ENCODE data around the gene PTPRD. TPM values are rescaled to one million over a fixed set of nuclear protein-coding genes. Genes with fewer than 3 reads are reported as not detected.

The PTPRD gene
- total RNA-seq, 2 experiments from 2014 or later: not detected

- POLR2A ChIA-PET: no interaction called here
- ATAC-seq: no peak
- H3K27me3 Mint-ChIP-seq: no peaks in the 10 kb centered on the region
- no peak overlapping the region for H3K4me3 Mint-ChIP-seq
- no peak for DNase-seq
- H3K9me3 Mint-ChIP-seq (ENCODE audit: low read depth): no peaks in the 10 kb centered on the region
- intact Hi-C loops (cut with DNase I, micrococcal nuclease): no loop called here
- CTCF ChIA-PET: no interaction called here
- no peaks in the 10 kb centered on the region for H3K4me1 Mint-ChIP-seq
- H3K27ac Mint-ChIP-seq: no peak overlapping the region
- H3K36me3 Mint-ChIP-seq (ENCODE audit: low read depth): no peaks in the 10 kb centered on the region
These were observed 571.0 kb downstream of the PTPRD start for GRCh38 chr9:10041726-10042229.

GRCh38 chr9:10036095-10036494, 576.7 kb downstream of the PTPRD start:
- no peaks in the 10 kb centered on the region for H3K4me1 Mint-ChIP-seq
- ChIA-PET CTCF (no interaction called here), POLR2A (no interaction called here)
- ATAC-seq: no peak
- H3K27me3 Mint-ChIP-seq: no peaks in the 10 kb centered on the region
- H3K27ac Mint-ChIP-seq: no peak overlapping the region
- no peak overlapping the region for H3K4me3 Mint-ChIP-seq
- no peaks in the 10 kb centered on the region for H3K9me3 Mint-ChIP-seq (ENCODE audit: low read depth)
- intact Hi-C loops (cut with DNase I, micrococcal nuclease): no loop called here
- no peak for DNase-seq
- no peaks in the 10 kb centered on the region for H3K36me3 Mint-ChIP-seq (ENCODE audit: low read depth)

DNA sequence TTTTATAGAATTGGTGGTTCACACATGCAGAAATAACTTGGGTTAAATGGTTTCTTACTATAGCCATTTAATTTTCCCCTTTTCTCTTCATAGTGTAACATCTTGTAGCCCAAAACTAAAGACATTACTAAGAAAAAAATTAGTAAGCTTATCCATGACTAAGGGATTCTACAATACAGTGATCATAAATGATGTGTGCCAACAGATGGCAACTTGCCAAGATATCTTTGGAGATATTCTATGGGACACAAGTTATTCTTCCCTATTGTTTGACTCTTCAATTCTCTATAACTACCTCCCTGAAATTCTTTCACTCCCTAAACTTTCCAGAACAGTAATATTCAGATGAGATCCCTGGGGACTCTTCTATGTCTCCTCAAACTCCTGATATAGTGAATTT, 580.6 kb downstream of the PTPRD start:
- no peaks in the 10 kb centered on the region for H3K4me1 Mint-ChIP-seq
- H3K36me3 Mint-ChIP-seq (ENCODE audit: low read depth): no peaks in the 10 kb centered on the region
- peaks cover 3% of the 10 kb centered on the region for H3K9me3 Mint-ChIP-seq (ENCODE audit: low read depth)
- DNase-seq (no peak), ATAC-seq (no peak)
- ChIA-PET CTCF (no interaction called here), POLR2A (no interaction called here)
- no peak overlapping the region for H3K27ac Mint-ChIP-seq
- intact Hi-C loops (cut with DNase I, micrococcal nuclease): no loop called here
- no peaks in the 10 kb centered on the region for H3K27me3 Mint-ChIP-seq
- H3K4me3 Mint-ChIP-seq: no peak overlapping the region

DNA sequence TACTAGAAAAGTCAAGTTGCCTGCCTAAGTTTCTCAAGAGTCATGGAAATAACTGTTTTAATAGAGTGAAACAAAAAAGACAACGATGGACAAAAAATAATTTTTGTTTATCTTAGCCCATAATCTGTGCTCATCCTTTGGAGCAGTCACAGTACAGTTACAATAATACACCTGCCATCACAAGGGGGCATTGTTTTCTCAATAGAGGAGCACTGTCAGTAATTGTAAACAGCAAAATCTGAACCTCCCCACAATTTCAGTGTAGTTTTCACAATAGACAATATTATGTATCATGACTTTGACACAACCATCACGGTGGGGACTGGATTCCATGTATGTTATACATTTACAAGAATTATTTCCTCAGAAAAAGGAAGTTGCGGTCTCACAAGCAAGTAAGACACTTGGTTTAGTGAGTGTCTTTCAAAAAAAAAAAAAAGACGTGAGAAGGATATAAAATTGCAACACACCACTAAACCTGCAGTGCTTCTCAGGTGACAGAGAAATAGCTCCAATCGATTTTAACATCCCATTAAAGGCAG, 586.3 kb downstream of the PTPRD start:
- Mint-ChIP-seq H3K4me3 (no peak overlapping the region), H3K27ac (no peak overlapping the region), H3K27me3 (no peaks in the 10 kb centered on the region), H3K9me3 (ENCODE audit: low read depth) (peaks cover 3% of the 10 kb centered on the region), H3K4me1 (no peaks in the 10 kb centered on the region), H3K36me3 (ENCODE audit: low read depth) (no peaks in the 10 kb centered on the region)
- CTCF ChIA-PET: no interaction called here
- DNase-seq (no peak), ATAC-seq (no peak)
- intact Hi-C loops (cut with DNase I, micrococcal nuclease): no loop called here
- POLR2A ChIA-PET: no interaction called here

GRCh38 chr9:10015755-10016154, 597.0 kb downstream of the PTPRD start:
- ChIA-PET POLR2A (no interaction called here), CTCF (interaction anchor here (0.7 kb wide), 1 partner anchor 144 kb away, joined by 3 read pairs; no protein-coding TSS in a partner anchor)
- H3K36me3 Mint-ChIP-seq (ENCODE audit: low read depth): no peaks in the 10 kb centered on the region
- H3K27ac Mint-ChIP-seq: no peak overlapping the region
- no peak for DNase-seq
- no peak overlapping the region for H3K4me3 Mint-ChIP-seq
- intact Hi-C loops (cut with DNase I, micrococcal nuclease): no loop called here
- no peaks in the 10 kb centered on the region for H3K27me3 Mint-ChIP-seq
- H3K4me1 Mint-ChIP-seq: no peaks in the 10 kb centered on the region
- no peak for ATAC-seq
- H3K9me3 Mint-ChIP-seq (ENCODE audit: low read depth): no peaks in the 10 kb centered on the region

GRCh38 chr9:10014889-10015288, 597.9 kb downstream of the PTPRD start:
- DNase-seq (no peak), ATAC-seq (no peak)
- Mint-ChIP-seq H3K4me1 (no peaks in the 10 kb centered on the region), H3K36me3 (ENCODE audit: low read depth) (no peaks in the 10 kb centered on the region), H3K27me3 (no peaks in the 10 kb centered on the region), H3K9me3 (ENCODE audit: low read depth) (no peaks in the 10 kb centered on the region), H3K27ac (no peak overlapping the region), H3K4me3 (no peak overlapping the region)
- POLR2A ChIA-PET: no interaction called here
- CTCF ChIA-PET: interaction anchor here (0.7 kb wide), 1 partner anchor 145 kb away, joined by 3 read pairs; no protein-coding TSS in a partner anchor
- intact Hi-C loops (cut with DNase I, micrococcal nuclease): no loop called here

- H3K4me3 Mint-ChIP-seq: no peak overlapping the region
- ChIA-PET POLR2A (no interaction called here), CTCF (no interaction called here)
- DNase-seq: no peak
- no peak overlapping the region for H3K27ac Mint-ChIP-seq
- no peak for ATAC-seq
- no peaks in the 10 kb centered on the region for H3K36me3 Mint-ChIP-seq (ENCODE audit: low read depth)
- intact Hi-C loops (cut with DNase I, micrococcal nuclease): no loop called here
- no peaks in the 10 kb centered on the region for H3K9me3 Mint-ChIP-seq (ENCODE audit: low read depth)
- no peaks in the 10 kb centered on the region for H3K4me1 Mint-ChIP-seq
- H3K27me3 Mint-ChIP-seq: no peaks in the 10 kb centered on the region
These were observed 603.4 kb downstream of the PTPRD start for GRCh38 chr9:10009401-10009800.

- Mint-ChIP-seq H3K36me3 (ENCODE audit: low read depth) (no peaks in the 10 kb centered on the region), H3K27ac (no peak overlapping the region), H3K4me1 (no peaks in the 10 kb centered on the region), H3K27me3 (no peaks in the 10 kb centered on the region), H3K9me3 (ENCODE audit: low read depth) (no peaks in the 10 kb centered on the region), H3K4me3 (no peak overlapping the region)
- no peak for ATAC-seq
- no peak for DNase-seq
- intact Hi-C loops (cut with DNase I, micrococcal nuclease): no loop called here
- POLR2A ChIA-PET: no interaction called here
- CTCF ChIA-PET: no interaction called here
These were observed 604.6 kb downstream of the PTPRD start for GRCh38 chr9:10008101-10008799.

- Mint-ChIP-seq H3K9me3 (ENCODE audit: low read depth) (no peaks in the 10 kb centered on the region), H3K4me1 (no peaks in the 10 kb centered on the region), H3K36me3 (ENCODE audit: low read depth) (no peaks in the 10 kb centered on the region), H3K27ac (no peak overlapping the region), H3K27me3 (no peaks in the 10 kb centered on the region), H3K4me3 (no peak overlapping the region)
- POLR2A ChIA-PET: no interaction called here
- CTCF ChIA-PET: no interaction called here
- intact Hi-C loops (cut with DNase I, micrococcal nuclease): no loop called here
- no peak for ATAC-seq
- DNase-seq: no peak
These were observed 605.4 kb downstream of the PTPRD start for GRCh38 chr9:10007356-10007755.

DNA sequence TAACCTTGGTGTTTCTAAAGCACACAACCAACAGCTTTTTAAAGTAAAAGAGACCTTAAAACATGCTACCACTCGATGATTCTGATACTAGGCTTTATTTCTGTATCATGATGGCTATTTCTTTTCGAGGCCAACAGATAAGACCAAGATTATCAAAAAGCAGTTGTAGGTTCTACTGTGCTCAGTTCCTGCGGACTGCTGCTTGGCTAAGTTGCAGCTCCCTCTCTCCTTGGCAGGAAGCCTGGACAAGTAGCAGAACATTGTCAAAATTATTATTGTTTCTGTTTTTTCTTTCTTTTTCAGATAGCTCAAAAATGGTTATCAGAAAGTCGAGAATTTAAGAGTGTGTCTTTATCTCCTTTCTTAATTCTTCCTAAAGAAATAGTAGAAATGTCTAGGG, 607.6 kb downstream of the PTPRD start:
- POLR2A ChIA-PET: no interaction called here
- no peaks in the 10 kb centered on the region for H3K27me3 Mint-ChIP-seq
- H3K27ac Mint-ChIP-seq: no peak overlapping the region
- ATAC-seq: no peak
- H3K4me3 Mint-ChIP-seq: no peak overlapping the region
- H3K4me1 Mint-ChIP-seq: no peaks in the 10 kb centered on the region
- intact Hi-C loops (cut with DNase I, micrococcal nuclease): no loop called here
- no peaks in the 10 kb centered on the region for H3K9me3 Mint-ChIP-seq (ENCODE audit: low read depth)
- CTCF ChIA-PET: no interaction called here
- no peaks in the 10 kb centered on the region for H3K36me3 Mint-ChIP-seq (ENCODE audit: low read depth)
- DNase-seq: no peak

GRCh38 chr9:10003047-10003446, 609.8 kb downstream of the PTPRD start:
- ChIA-PET CTCF (no interaction called here), POLR2A (no interaction called here)
- no peak overlapping the region for H3K27ac Mint-ChIP-seq
- DNase-seq (no peak), ATAC-seq (no peak)
- H3K4me3 Mint-ChIP-seq: no peak overlapping the region
- intact Hi-C loops (cut with DNase I, micrococcal nuclease): no loop called here
- no peaks in the 10 kb centered on the region for H3K27me3 Mint-ChIP-seq
- H3K9me3 Mint-ChIP-seq (ENCODE audit: low read depth): no peaks in the 10 kb centered on the region
- no peaks in the 10 kb centered on the region for H3K36me3 Mint-ChIP-seq (ENCODE audit: low read depth)
- no peaks in the 10 kb centered on the region for H3K4me1 Mint-ChIP-seq

DNA sequence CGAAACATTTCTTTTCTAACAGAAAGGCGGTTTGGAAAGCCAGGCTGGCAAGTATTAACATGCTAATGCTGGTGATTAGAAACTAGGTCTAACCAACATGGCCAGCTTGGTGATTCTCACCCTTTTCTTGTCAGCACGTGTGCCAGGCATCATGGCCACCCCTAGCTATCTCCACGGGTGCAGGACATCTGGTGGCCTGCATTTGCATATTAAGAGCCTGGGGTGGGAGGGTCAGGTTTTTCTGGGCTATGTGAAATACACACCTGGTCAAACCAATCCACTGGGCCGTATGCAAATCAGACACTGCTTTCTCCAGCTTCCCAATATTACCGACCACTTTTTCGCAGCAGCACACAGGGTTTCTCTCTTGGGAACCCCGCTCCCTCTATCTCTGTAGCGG, 612.1 kb downstream of the PTPRD start:
- Mint-ChIP-seq H3K9me3 (ENCODE audit: low read depth) (no peaks in the 10 kb centered on the region), H3K27ac (no peak overlapping the region), H3K4me1 (no peaks in the 10 kb centered on the region), H3K27me3 (no peaks in the 10 kb centered on the region), H3K4me3 (no peak overlapping the region), H3K36me3 (ENCODE audit: low read depth) (no peaks in the 10 kb centered on the region)
- POLR2A ChIA-PET: no interaction called here
- intact Hi-C loops (cut with DNase I, micrococcal nuclease): no loop called here
- ATAC-seq: no peak
- CTCF ChIA-PET: no interaction called here
- no peak for DNase-seq

All from activated CD4-positive, alpha-beta T cell treated with anti-CD3 and anti-CD28 coated beads for 36 hours (primary cell).